NCI-H1105 (cell line): Measurements from ENCODE around the gene PLCG1.
"Not testable (repeated sequence)": the region's sequence is repeated elsewhere in the genome, so short reads cannot be mapped to it uniquely, and the experiment has no call there.

ENCODE experiments used
- DNase-seq: peaks from one replicate; lab custom pipeline; 2025; lab: John Stamatoyannopoulos, UW

The PLCG1 gene

GRCh38 chr20:41136680-41137613 is at the start of gene PLCG1:
Gene PLCG1 (plus strand): TSS chr20:41137543. CDS start chr20:41137642, 99 bp downstream.
- peak; percentile 88 for DNase-seq

- peak; percentile 33 for DNase-seq
Observed at GRCh38 chr20:41087777-41088176, 49.6 kb upstream of the PLCG1 start.

GRCh38 chr20:41089555-41089954 is 47.8 kb upstream of the PLCG1 start:
- no peak for DNase-seq

- no peak for DNase-seq
Observed at GRCh38 chr20:41091927-41092326, 45.4 kb upstream of the PLCG1 start.

- no peak for DNase-seq
Observed at GRCh38 chr20:41094353-41095055, 42.8 kb upstream of the PLCG1 start.

GRCh38 chr20:41095110-41095969 is 42.0 kb upstream of the PLCG1 start:
- DNase-seq: peak; percentile 61

- no peak for DNase-seq
Observed at GRCh38 chr20:41098703-41099250, 38.6 kb upstream of the PLCG1 start.

- DNase-seq: no peak
Observed at GRCh38 chr20:41100001-41100480, 37.3 kb upstream of the PLCG1 start.

- no peak for DNase-seq
Observed at GRCh38 chr20:41101660-41102059, 35.7 kb upstream of the PLCG1 start.

- DNase-seq: no peak
Observed at GRCh38 chr20:41108531-41108930, 28.8 kb upstream of the PLCG1 start.

- DNase-seq: no peak
Observed at GRCh38 chr20:41110012-41110411, 27.3 kb upstream of the PLCG1 start.

GRCh38 chr20:41110930-41111577 is 26.3 kb upstream of the PLCG1 start:
- DNase-seq: no peak

GRCh38 chr20:41111578-41111951 is 25.8 kb upstream of the PLCG1 start:
- no peak for DNase-seq

GRCh38 chr20:41116282-41116956 is 20.9 kb upstream of the PLCG1 start:
- no peak for DNase-seq

GRCh38 chr20:41118159-41118558 is 19.2 kb upstream of the PLCG1 start:
- not testable (repeated sequence) for DNase-seq

- no peak for DNase-seq
Observed at GRCh38 chr20:41118632-41119031, 18.7 kb upstream of the PLCG1 start.

GRCh38 chr20:41119614-41120561 is 17.5 kb upstream of the PLCG1 start:
- peak; percentile 12 for DNase-seq

- no peak for DNase-seq
Observed at GRCh38 chr20:41121399-41121798, 15.9 kb upstream of the PLCG1 start.

GRCh38 chr20:41123631-41124030 is 13.7 kb upstream of the PLCG1 start:
- no peak for DNase-seq
